NCI-H146 (cell line): Measurements from ENCODE around the gene EFCAB5.
A peak's percentile ranks its signal among the peaks of the same experiment; 100 is the strongest.
"Not testable (repeated sequence)": the region's sequence is repeated elsewhere in the genome, so short reads cannot be mapped to it uniquely, and the experiment has no call there.

Source experiments
- DNase-seq: peaks from one replicate; lab custom pipeline; 2025; lab: John Stamatoyannopoulos, UW

The EFCAB5 gene

DNA sequence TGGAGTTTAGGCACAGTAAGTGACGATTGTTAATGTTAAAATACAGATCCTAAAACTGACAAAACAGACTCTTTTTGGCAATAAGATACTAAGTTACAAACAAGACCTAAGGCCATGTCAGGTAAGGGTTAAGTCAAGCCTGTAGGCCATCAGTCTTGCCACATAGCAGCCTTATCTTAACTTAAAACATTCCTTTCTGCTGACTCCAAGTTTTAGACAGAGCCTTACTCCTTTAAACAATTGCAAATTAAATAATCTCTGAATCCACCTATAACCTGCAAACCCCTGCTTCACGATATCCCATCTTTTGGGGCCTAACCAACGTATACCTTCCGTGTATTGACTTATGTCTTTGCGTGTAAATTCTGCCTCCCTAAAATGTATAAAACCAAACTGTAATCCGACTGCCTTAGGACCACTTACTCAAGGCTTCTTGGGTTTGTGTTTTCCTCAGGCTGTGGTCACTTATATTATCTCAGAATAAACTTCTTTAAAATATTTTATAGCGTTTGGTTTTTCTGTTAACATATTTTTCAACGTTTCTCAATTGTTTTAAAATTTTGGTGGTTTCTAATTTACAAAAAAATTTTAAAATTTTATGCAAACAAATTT lies 64.4 kb downstream of the EFCAB5 start:
- DNase-seq = no peak

DNA sequence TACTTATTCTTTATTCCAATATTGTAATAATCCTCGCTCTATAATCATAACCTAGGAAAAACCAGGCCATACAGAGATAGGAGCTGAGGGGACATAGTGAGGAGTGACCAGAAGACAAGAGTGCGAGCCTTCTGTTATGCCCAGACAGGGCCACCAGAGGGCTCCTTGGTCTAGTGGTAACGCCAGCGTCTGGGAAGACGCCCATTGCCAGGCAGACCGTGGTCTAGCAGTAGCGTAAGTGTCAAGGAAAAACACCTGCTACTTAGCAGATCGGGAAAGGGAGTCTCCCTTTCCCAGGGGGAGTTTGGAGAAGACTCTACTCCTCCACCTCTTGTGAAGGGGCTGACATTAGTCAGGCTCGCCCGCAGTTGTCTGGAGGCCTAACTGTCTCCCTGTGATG lies 70.5 kb downstream of the EFCAB5 start:
- not testable (repeated sequence) for DNase-seq

DNA sequence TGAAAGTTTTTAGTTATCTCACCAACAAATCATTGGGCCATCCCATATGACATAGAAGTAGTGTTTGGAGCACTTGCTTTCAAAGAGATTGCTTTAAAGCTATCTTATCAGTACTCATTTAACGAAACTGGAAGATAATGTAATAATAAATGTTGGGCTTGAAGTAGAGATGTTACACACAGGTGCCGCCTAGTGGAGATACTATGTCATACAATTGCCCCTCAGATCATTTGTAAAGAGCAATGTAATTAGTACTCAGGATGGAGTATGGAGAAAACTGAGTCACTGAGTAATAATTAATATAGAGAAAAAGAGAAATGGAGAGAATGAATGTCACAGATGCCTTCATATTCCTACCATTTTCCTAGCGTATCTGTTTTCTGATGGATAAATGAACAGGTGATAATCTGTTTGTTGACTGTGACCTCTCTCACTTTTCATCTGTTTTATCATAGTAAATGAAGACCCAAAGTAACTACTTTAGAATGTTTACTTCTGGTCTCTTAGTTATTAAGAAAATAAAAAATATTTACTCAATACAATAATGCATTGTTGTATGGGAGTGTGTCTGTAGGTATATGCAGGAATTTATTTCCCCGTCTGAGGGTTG lies 80.4 kb downstream of the EFCAB5 start:
- DNase-seq = peak; percentile 50

DNA sequence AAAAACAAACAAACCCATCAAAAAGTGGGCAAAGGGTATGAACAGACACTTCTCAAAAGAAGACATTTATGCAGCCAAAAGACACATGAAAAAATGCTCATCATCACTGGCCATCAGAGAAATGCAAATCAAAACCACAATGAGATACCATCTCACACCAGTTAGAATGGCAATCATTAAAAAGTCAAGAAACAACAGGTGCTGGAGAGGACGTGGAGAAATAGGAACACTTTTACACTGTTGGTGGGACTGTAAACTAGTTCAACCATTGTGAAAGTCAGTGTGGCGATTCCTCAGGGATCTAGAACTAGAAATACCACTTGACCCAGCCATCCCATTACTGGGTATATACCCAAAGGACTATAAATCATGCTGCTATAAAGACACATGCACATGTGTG lies 83.9 kb downstream of the EFCAB5 start:
- DNase-seq = not testable (repeated sequence)

DNA sequence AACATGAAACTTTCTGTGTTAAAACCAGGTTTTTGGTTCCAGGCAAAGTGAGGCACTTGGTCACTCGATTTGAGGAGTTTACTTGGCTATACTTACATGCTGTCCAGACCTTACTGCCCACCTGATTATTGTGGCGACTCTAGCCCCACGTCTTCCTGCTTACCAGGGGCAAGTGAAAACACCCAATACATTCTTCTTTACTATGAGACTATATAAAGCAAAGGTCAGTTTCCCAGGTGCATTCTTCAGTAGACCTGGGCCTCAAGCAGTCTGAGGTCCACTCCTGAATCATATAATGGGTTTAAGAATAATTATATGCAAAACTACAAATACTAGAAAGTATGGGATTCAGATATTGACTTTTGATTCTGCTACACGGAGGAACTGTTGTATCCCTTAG lies 86.2 kb downstream of the EFCAB5 start:
- DNase-seq = no peak

DNA sequence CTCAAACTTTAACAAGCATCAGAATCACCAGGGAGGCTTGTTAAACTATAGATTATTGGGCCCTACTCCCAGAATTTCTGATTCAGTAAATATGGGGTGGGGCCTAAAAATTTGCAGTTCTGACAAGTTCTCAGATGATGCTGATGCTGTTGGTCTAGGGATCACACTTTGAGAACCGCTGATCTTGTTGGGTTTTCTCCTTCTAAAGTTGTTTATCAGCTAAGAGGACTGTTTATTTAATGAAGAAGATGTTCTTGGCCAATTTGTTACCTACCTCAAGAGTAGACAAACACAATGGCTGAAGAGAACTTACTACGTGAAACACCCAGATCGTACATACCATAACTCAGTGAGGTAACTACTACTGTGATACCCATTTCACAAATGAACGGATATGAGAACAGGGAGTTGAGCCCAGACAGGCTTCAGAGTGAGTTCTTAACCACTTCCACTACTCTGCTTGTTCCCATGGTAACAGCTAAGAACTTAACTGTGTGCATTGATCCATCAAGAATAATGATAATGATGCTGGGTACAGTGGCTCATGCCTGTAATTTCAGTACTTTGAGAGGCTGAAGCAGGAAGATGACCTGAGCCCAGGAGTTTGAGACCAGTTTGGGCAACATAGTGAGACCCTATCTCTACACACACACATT lies 89.9 kb downstream of the EFCAB5 start:
- no peak for DNase-seq

DNA sequence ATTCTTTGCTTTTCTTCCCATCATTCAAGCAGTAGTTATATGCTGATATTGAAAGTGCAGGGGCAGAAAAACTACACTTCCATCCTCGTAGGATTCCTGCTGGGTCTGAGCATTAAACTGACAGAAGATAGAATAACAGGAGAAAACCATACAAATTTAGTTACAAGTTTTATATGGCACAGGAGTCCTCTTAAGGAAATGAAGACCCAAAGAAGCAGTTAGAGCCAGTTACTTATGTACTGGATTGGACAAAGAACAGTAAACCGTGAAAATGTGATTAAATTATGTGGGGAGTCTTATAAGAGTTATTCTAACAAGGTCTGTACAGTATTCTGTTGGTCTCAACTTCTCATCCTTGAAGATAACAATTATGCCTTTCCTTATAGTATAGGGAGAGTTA lies 93.9 kb downstream of the EFCAB5 start:
- no peak for DNase-seq

DNA sequence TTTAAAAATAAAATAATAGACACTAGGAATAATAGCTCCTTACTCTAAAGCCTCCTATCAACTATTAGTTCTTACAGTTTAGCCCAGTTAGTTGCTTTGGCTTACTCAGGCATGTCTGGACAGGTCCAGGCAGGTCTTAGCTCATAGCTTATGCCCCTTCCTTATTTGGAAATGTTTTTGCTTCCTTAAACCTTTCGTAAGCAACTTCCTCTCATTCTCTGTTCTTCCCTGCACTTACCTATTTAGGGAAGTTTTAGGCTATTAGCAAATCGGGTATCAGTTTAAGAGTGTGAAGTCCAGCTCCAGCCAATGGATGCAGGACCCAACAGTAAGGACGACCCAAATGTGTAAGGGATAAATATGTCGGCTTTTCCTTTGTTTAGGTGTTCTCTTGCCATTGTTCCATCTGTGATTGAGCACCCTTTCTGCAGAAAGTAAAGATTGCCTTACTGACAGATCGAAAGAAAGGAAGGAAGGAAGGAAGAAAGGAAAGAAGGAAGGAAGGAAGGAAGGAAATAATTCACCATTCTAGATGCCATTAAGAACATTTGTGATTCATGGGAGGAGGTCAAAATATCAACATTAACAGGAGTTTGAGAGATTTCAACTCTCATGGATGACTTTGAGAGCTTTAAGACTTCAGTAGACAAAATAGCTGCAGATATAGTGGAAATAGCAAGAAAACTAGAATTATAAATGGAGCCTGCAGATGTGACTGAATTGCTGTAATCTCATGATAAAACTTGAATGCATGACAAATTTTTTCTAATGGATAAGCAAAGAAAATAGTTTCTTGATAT lies 99.5 kb downstream of the EFCAB5 start:
- not testable (repeated sequence) for DNase-seq

DNA sequence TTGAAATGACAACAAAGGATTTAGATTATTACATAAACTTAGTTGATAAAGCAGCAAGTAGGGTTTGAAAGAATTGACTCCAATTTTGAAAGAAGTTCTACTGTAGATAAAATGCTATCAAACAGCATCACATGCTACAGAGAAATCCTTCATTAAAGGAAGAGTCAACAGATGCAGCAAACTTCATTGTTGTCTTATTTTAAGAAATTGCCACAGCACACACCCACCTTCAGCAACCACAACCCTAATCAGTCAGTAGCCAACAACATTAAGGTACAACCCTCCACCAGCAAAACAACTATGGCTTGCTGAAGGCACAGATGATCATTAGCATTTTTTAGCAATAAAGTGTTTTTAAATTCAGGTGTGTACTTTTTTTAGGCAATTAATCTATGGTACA lies 100.1 kb downstream of the EFCAB5 start:
- DNase-seq = no peak

DNA sequence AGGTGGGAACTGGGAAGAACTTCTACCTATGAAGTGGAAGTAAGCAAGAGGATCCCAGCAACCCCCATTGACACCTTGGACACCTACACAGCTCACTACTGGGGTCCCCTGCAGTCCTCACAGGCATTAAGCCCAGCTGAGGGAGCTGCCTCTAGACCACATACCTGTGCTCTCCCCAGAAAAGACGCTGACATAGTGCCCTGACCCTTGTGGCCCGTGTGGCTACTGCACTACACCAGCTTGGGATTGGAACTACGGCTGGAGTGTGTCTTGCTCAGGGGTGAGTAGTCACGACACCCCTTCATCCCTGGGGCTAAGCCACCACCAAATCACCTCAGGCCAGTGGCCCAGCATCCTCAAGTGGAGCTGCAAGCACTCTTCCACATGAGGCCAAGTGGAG lies 120.9 kb downstream of the EFCAB5 start:
- no peak for DNase-seq

DNA sequence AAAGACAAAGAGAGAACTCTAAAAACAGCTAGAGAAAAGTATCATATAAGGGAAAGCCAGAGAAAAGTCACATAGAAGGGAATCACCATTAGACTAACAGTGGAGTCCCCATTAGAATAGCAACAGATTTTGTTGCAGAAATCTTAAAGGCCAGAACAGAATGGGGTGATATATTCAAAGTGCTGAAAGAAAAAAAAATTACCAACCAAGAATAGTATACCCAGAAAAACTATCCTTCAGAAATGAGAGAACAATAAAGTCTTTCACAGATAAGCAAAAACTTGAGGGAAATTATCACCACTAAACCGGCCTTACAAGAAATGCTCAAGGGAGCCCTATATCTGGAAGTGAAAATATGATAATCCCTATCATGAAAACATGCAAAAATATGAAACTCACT lies 123.3 kb downstream of the EFCAB5 start:
- DNase-seq = no peak

DNA sequence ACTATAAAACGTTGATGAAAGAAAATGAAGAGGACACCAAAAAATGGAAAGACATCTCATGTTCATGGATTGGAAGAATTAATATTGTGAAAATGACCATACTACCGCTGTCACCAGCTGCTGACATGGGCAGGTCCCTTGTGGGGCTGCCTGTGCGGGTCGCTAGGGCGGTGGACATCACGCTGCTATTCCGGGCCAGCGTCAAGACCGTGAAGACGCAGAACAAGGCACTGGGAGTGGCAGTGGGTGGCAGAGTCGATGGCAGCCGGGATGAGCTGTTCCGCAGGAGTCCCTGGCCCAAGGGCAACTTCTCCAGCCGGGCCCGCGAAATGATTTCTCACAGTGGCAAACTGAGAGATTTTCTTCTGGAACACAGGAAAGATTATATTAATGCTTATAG lies 127.0 kb downstream of the EFCAB5 start:
- no peak for DNase-seq

DNA sequence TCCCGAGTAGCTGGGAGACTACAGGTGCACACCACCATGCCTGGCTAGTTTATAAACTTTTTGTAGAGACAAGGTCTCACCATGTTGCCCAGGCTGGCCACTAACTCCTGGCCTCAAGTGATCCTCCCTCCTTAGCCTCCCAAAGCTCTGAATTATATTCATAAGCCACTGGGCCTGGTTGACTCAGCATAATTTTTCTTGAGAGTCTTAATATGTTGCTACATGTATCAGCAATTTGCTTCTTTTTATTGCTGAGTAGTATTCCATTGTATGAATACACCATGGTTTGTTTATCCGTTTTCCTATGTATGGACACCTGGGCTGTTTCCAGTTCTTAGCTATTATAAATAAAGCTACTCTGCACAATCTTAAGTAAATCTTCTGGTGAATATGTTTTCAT lies 132.8 kb downstream of the EFCAB5 start:
- no peak for DNase-seq

DNA sequence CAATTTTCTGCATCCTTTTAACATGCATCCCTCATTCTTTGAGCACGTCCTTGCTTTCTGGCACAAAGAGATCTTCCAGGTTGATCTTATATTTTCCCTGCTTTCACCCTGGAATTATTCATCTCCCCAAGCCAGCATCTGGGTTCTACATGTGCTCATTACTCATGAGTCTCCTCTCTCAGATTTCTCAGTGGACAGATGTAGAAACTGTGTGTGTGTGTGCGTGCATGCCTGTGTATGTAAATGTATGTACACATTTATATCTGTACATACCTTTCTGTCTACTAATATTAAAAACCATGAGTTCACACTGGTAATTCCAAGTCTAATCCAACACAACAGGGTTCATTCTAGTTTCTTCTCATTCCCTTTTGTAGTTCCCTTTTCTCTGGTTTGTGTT lies 133.3 kb downstream of the EFCAB5 start:
- no peak for DNase-seq

DNA sequence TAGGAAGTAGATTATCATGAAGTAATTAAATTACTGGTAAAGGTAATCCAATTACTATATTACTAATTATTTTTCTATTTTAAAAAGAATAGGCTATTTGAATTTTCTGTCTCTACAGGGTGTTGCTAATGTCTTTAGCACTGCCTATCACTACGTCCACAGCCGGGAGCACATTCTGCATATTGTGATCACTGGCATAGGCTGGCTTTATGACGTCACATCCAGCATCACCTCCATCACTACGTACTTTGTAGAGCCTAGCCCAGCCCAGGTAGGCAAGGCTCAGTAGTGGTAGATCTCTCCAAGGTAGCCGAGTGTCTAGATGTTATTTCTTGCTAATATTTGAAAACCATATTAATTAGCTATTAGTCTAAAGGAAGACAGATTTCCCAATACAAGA lies 141.3 kb downstream of the EFCAB5 start:
- DNase-seq = no peak

DNA sequence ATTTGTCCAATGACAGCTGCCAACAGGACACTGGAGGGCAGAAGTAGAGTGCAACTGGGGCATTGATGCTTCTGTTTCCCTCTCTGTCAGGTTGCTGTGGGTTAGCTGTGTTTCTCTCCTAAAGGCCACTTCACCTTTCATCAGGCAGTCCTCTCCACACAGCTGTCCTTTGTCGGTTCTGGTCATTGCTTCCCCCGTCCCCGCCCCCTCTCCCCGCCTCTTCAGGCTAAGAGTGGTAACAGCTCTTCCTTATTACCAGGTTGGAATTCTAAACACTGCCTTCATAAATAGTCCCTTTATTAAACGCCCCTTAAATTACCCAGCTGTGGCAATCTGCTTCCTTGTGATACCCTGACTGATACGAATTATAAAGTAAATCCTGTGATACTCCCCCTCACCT lies 143.4 kb downstream of the EFCAB5 start:
- DNase-seq = no peak

DNA sequence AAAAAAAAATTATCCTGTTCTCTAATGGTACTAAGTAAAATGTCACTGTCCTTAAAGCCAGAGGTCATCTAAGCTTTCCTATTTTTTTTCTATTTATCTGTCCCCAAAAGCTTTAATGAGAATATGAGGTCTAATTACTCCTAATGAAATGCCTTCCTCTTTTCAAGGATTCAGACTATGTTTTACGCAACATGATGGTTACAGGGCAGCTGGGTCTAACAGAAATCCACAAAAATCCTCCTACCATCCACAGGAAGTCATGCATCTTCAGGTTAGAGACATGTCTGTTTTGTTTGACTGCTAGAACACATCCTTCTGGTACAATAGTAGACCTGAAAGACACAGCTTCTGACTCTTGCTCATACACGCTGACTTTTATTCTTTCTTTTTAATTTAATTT lies 145.5 kb downstream of the EFCAB5 start:
- no peak for DNase-seq

DNA sequence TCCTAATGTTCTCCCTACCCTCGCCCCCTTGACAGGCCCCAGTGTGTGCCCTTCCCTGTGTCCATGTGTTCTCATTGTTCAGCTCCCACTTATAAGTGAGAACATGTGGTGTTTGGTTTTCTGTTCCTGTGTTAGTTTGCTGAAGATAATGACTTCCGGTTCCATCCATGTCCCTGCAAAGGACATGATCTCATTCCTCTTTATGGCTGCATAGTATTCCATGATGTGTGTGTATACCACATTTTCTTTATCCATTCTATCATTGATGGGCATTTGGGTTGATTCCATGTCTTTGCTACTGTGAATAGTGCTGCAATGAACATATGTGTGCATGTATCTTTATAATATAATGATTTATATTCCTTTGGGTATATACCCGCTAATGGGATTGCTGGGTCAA lies 146.0 kb downstream of the EFCAB5 start:
- DNase-seq = not testable (repeated sequence)

DNA sequence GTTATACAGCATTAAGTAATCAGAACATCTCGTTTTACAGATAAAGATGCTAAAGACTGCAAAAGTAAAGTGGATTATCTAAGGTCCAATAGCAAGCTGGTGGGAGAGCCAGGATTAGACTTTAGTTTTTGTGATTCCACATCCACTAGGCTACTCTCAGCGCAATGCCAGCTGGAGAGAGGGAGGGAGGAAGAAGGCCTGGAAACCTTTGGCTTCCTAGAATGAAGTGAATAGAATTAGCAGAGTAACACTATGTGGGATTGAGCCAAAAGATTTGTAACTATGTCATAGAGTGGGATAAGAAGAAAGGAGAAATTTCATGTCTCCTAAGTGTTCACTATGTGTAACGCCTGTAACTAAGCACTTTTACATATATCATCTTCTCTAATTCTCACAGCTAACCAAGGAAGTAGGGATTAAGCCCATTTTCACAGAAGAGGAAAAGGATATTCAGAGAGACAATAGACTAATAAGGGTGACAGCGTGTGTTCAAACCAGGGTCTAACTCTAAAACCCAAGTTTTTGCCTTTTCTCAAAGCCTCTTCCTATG lies 149.8 kb downstream of the EFCAB5 start:
- no peak for DNase-seq

DNA sequence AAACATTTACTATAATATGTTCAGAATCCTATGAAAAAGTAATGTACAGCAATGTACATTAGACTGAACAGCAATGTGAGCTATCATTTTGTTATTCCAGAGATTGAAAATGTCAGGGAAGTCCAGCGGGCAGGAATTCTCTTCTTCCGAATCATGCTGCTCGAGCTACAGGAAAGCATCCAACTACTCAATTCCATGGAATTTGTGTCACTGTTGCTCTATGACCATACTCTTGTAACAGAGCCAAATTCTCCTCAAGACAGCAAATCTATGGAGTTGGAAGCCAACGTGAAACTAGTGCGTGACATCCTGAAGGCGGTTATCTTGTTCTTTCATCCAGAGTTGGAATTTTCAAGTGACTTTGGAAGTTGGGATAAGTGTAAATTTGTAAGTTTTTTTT lies 150.3 kb downstream of the EFCAB5 start:
- DNase-seq = no peak

DNA sequence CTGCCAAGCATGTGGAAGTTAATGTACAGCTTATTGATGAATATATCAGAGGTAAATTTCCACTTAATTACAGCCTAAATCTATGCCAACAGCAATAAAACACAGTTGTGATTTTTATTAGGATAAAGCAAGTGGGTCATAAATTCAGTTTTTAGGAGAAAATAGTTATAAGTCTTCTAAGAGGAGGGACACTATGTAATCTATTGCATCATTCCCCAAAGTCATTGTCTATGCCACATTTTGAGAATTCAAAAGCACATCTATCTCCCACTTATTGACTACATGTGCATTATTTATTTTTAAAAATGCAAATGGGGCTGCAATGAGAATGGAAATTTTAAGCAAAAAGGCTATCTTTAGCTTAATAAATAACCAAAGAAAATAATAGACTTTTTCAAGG lies 151.5 kb downstream of the EFCAB5 start:
- no peak for DNase-seq

DNA sequence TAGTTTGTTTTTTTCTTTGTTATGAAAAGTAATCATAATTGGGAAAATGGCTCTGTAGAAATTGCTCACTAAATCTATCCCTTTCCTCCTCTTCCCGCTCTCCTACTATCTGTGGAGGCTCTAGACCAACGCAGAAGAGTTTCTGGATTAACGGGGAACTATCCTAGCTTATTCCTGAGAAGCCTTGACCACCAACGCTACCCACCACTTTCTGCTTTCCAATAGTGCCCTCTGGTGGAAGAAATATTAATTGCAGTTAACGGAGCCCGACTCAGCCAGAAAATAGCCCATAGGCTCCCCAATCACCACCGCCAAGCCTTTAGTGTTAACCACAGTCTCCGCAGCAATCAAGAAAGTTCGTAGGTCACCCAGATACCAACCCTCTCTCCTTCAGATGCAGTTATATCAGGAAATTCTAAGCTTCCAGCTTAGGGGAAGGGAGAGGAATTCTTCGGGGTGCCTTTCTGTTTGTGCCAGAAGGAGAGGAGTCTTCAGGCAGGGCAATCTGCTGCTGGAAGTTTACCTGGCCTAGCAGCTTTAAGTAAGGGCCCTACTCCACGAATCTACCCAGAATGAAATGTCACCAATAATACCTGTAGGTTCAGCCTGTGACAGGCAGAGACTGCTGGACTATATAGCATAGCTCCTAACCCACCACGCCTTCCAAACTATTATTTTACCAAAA lies 152.2 kb downstream of the EFCAB5 start:
- peak; percentile 56 for DNase-seq
